Omental fat pad (tissue), 4 donors: Measurements from ENCODE around the gene CSH1. TPM values are rescaled to one million over a fixed set of nuclear protein-coding genes. Genes with fewer than 3 reads are reported as not detected.
"Not testable (repeated sequence)": the region's sequence is repeated elsewhere in the genome, so short reads cannot be mapped to it uniquely, and the experiment has no call there.

Experiments used
- ATAC-seq: fragments of 150-250 bp; one replicate; pipeline ENCODE4 v1.9.1; 2016; ENCODE audit warnings: mild to moderate bottlenecking, moderate library complexity; ENCODE audit not compliant: low FRiP score
- DNase-seq: peaks from one replicate; pipeline ENCODE4 v3.0.0-alpha.2; 2019; ENCODE audit warnings: low spot score
- CTCF ChIP-seq, 3 donors: fragments of 450-650 bp; IDR thresholded peaks; one replicate each; pipeline ENCODE4 v1.5.1; 2016 to 2017; ENCODE audit warnings: antibody characterized with exemption in 3 of 3, mild to moderate bottlenecking in 3 of 3, moderate library complexity in 2 of 3
- total RNA-seq, 4 donors: library from RNA; depleted of rRNA; stranded (reverse); fragments of >200 nt; gene quantifications; one replicate each; pipeline ENCODE4 v1.1.0, GENCODE V29; 2016

Gene CSH1
- total RNA-seq, 4 donors from 2014 or later, result not detected

- DNase-seq, ATAC-seq: not testable (repeated sequence)
These were observed 22.8 kb downstream of the CSH1 start, which contains the start of gene CSH2 for GRCh38 chr17:63873577-63873976. TSS of gene CSH2 (minus strand) at chr17:63873677. CDS start at chr17:63873614, 63 bp downstream.

GRCh38 chr17:63871646-63872365 lies 24.6 kb downstream of the CSH1 start:
- DNase-seq, ATAC-seq: not testable (repeated sequence)

GRCh38 chr17:63870292-63870665 lies 26.1 kb downstream of the CSH1 start:
- ATAC-seq, DNase-seq: not testable (repeated sequence)

- not testable (repeated sequence) for ATAC-seq, DNase-seq
These were observed 26.7 kb downstream of the CSH1 start for GRCh38 chr17:63869491-63870291.

- not testable (repeated sequence) for ATAC-seq
These were observed 29.7 kb downstream of the CSH1 start for GRCh38 chr17:63866625-63867024.

GRCh38 chr17:63859257-63859656 lies 37.1 kb downstream of the CSH1 start:
- no peak for ATAC-seq
- DNase-seq, result no peak

More at GRCh38 chr17:63866625-63867024, 29.7 kb downstream of the CSH1 start:
- DNase-seq, result not testable (repeated sequence)

GRCh38 chr17:63856425-63856824 lies 39.9 kb downstream of the CSH1 start:
- not testable (repeated sequence) for DNase-seq, ATAC-seq

More at GRCh38 chr17:63859257-63859656, 37.1 kb downstream of the CSH1 start:
- no peak for TF ChIP-seq CTCF (IDR thresholded peaks at IDR 0.05)

GRCh38 chr17:63855185-63855584 lies 41.2 kb downstream of the CSH1 start:
- no peak for TF ChIP-seq CTCF (IDR thresholded peaks at IDR 0.05)
- DNase-seq (no peak), ATAC-seq (no peak)

- ATAC-seq (no peak), DNase-seq (no peak)
- no peak for TF ChIP-seq CTCF (IDR thresholded peaks at IDR 0.05)
These were observed 41.7 kb downstream of the CSH1 start for GRCh38 chr17:63854709-63855108.

- ATAC-seq (no peak), DNase-seq (no peak)
- no peak for TF ChIP-seq CTCF (IDR thresholded peaks at IDR 0.05)
These were observed 43.1 kb downstream of the CSH1 start for GRCh38 chr17:63853260-63853659.
